EL (cell line): ENCODE data around the gene MTARC1.
A peak's percentile ranks its signal among the peaks of the same experiment; 100 is the strongest.

Source experiments
- DNase-seq: peaks from one replicate; pipeline ENCODE4 v3.0.0-alpha.2; 2016

MTARC1 gene

GRCh38 chr1:220786337-220787068 lies at the start of gene MTARC1:
Gene MTARC1 (plus strand): TSS chr1:220786913. CDS start chr1:220786945, 32 bp downstream.
- DNase-seq, result peak; percentile 67

GRCh38 chr1:220741349-220741748 lies 45.4 kb upstream of the MTARC1 start:
- no peak for DNase-seq

GRCh38 chr1:220741825-220742224 lies 44.9 kb upstream of the MTARC1 start:
- DNase-seq, result no peak

- no peak for DNase-seq
Measured at GRCh38 chr1:220742520-220742919, 44.2 kb upstream of the MTARC1 start.

GRCh38 chr1:220746851-220747250 lies 39.9 kb upstream of the MTARC1 start:
- no peak for DNase-seq

- no peak for DNase-seq
Measured at GRCh38 chr1:220747437-220748088, 39.1 kb upstream of the MTARC1 start.

- DNase-seq, result peak; percentile 83
Measured at GRCh38 chr1:220748089-220748934, 38.4 kb upstream of the MTARC1 start, which contains the start of gene MTARC2. Gene MTARC2 (plus strand): TSS chr1:220748322. CDS start chr1:220748532, 210 bp downstream.

GRCh38 chr1:220748936-220749335 lies 37.8 kb upstream of the MTARC1 start:
- peak; percentile 8 for DNase-seq

- no peak for DNase-seq
Measured at GRCh38 chr1:220750131-220750515, 36.6 kb upstream of the MTARC1 start.

GRCh38 chr1:220751111-220751510 lies 35.6 kb upstream of the MTARC1 start:
- no peak for DNase-seq

GRCh38 chr1:220754212-220754917 lies 32.3 kb upstream of the MTARC1 start:
- no peak for DNase-seq

GRCh38 chr1:220754918-220755295 lies 31.8 kb upstream of the MTARC1 start:
- no peak for DNase-seq

- no peak for DNase-seq
Measured at GRCh38 chr1:220755309-220755708, 31.4 kb upstream of the MTARC1 start.

- DNase-seq, result no peak
Measured at GRCh38 chr1:220757441-220757840, 29.3 kb upstream of the MTARC1 start.

- DNase-seq, result no peak
Measured at GRCh38 chr1:220759147-220759546, 27.6 kb upstream of the MTARC1 start.

- no peak for DNase-seq
Measured at GRCh38 chr1:220761688-220762427, 24.9 kb upstream of the MTARC1 start.

GRCh38 chr1:220764757-220765156 lies 22.0 kb upstream of the MTARC1 start:
- DNase-seq, result no peak

GRCh38 chr1:220767312-220768125 lies 19.2 kb upstream of the MTARC1 start:
- DNase-seq, result no peak

- no peak for DNase-seq
Measured at GRCh38 chr1:220768126-220768601, 18.5 kb upstream of the MTARC1 start.

GRCh38 chr1:220769205-220769604 lies 17.5 kb upstream of the MTARC1 start:
- DNase-seq, result no peak
